ENCODE data around the gene SLC34A3.

- TF ChIP-seq POLR2A (IDR thresholded peaks at IDR 0.05; ENCODE audit: low read depth, low read length) (no peak), POLR2AphosphoS5 (IDR thresholded peaks at IDR 0.05; ENCODE audit: low read depth, low read length) (no peak), TAF1 (IDR thresholded peaks at IDR 0.05; ENCODE audit: borderline replicate concordance, low read depth, low read length) (no peak)
These were observed 12.4 kb upstream of the SLC34A3 start for GRCh38 chr9:137218212-137218753.

Data from GM12892 (cell line).